Keratinocyte (primary cell): ENCODE measurements around the gene KRT37. TPM values are rescaled to one million over a fixed set of nuclear protein-coding genes. Genes with fewer than 3 reads are reported as not detected.

Experiments
- DNase-seq: peaks from one replicate; pipeline ENCODE4 v3.0.0-alpha.2; 2011; ENCODE audit warnings: low read depth, missing footprints, low spot score
- FAIRE-seq: peaks from 2 replicates; lab custom pipeline; 2011; peaks lifted over from hg19 to GRCh38; lab: Jason Lieb, UNC
- H2AFZ ChIP-seq: 2 replicates; pipeline ENCODE4 v1.6.0; 2012; ENCODE audit warnings: low read length, control low read depth, inconsistent platforms; ENCODE audit not compliant: control insufficient read depth
- H3K27ac ChIP-seq: 2 replicates; pipeline ENCODE4 v1.5.1; 2011; ENCODE audit warnings: low read length; ENCODE audit not compliant: control insufficient read depth, insufficient read depth
- H3K27me3 ChIP-seq: 3 replicates; pipeline ENCODE4 v1.6.0; 2011; ENCODE audit warnings: low read length; ENCODE audit not compliant: control insufficient read depth, insufficient read depth; ENCODE audit errors: extremely low read depth
- H3K36me3 ChIP-seq, 2 experiments: 2 replicates in 1 of 2; 3 replicates in 1 of 2; pipeline ENCODE4 v1.5.1; 2011; ENCODE audit warnings: low read length in 2 of 2, mild to moderate bottlenecking in 1 of 2; ENCODE audit not compliant: control insufficient read depth in 2 of 2, insufficient read depth in 2 of 2; ENCODE audit errors: extremely low read depth in 1 of 2
- H3K4me1 ChIP-seq: 3 replicates; pipeline ENCODE4 v1.5.1; 2011; ENCODE audit warnings: low read length; ENCODE audit not compliant: control insufficient read depth, insufficient read depth; ENCODE audit errors: extremely low read depth
- H3K4me2 ChIP-seq: 3 replicates; pipeline ENCODE4 v1.6.0; 2011; ENCODE audit warnings: low read depth, low read length; ENCODE audit not compliant: control insufficient read depth, insufficient read depth; ENCODE audit errors: extremely low read depth
- H3K4me3 ChIP-seq, 3 experiments: fragments of 200-600 bp in 1 of 3; sonication (generic) in 1 of 3; 2 replicates in 2 of 3; 3 replicates in 1 of 3; pipeline ENCODE4 v1.5.1; 2011 to 2016; ENCODE audit warnings: low read length in 3 of 3, mild to moderate bottlenecking in 3 of 3, control low read depth in 2 of 3, inconsistent platforms in 1 of 3, low read depth in 1 of 3, mixed read lengths in 1 of 3, mixed run types in 1 of 3, moderate library complexity in 1 of 3; ENCODE audit not compliant: control insufficient read depth in 2 of 3, insufficient read depth in 2 of 3; ENCODE audit errors: extremely low read depth in 1 of 3
- H3K79me2 ChIP-seq: 2 replicates; pipeline ENCODE4 v1.6.0; 2012; ENCODE audit warnings: low read length; ENCODE audit not compliant: control insufficient read depth, insufficient read depth
- H3K9ac ChIP-seq: 3 replicates; pipeline ENCODE4 v1.6.0; 2011; ENCODE audit warnings: low read length; ENCODE audit not compliant: control insufficient read depth, insufficient read depth; ENCODE audit errors: extremely low read depth
- H3K9me1 ChIP-seq: 3 replicates; pipeline ENCODE4 v1.6.0; 2011; ENCODE audit warnings: low read length; ENCODE audit not compliant: control insufficient read depth, insufficient read depth; ENCODE audit errors: extremely low read depth
- H3K9me3 ChIP-seq: 2 replicates; pipeline ENCODE4 v1.5.1; 2012; ENCODE audit warnings: low read depth, low read length; ENCODE audit not compliant: control insufficient read depth
- H4K20me1 ChIP-seq: 3 replicates; pipeline ENCODE4 v1.6.0; 2011; ENCODE audit warnings: low read length; ENCODE audit not compliant: control insufficient read depth, insufficient read depth; ENCODE audit errors: extremely low read depth
- CTCF ChIP-seq, 3 experiments: IDR thresholded peaks in 1 of 3; conservative IDR thresholded peaks in 1 of 3; optimal IDR thresholded peaks in 1 of 3; 2 replicates in 2 of 3; 3 replicates in 1 of 3; pipeline versions ENCODE3 to v1.5.1; 2011; ENCODE audit warnings: low read length in 3 of 3, mild to moderate bottlenecking in 3 of 3, moderate library complexity in 2 of 3, control low read depth in 1 of 3, inconsistent platforms in 1 of 3; ENCODE audit not compliant: insufficient read depth in 2 of 3; ENCODE audit errors: extremely low read depth in 1 of 3
- EZH2 ChIP-seq: IDR thresholded peaks from one replicate; pipeline ENCODE4 v1.6.1; 2012; ENCODE audit warnings: inconsistent platforms, mild to moderate bottlenecking, low read length, moderate library complexity
- dilution Hi-C: fragments of 300-500 bp; cut with MboI; formaldehyde crosslinking; loops from one replicate; pipeline ENCODE4 v1.7.0; 2020; ENCODE audit warnings: low sequenced_read_pairs; ENCODE audit not compliant: extremely low pct_ligation_motif_present
- polyA plus RNA-seq, 5 experiments: library from polyadenylated mRNA; depleted of rRNA in 3 of 5; stranded (reverse) in 3 of 5; stranded (forward) in 1 of 5; unstranded in 1 of 5; fragments of >200 nt; gene quantifications; 1 replicate in 1 of 5; 2 replicates in 3 of 5; 3 replicates in 1 of 5; pipeline versions ENCODE4 v1.2.1 to v1.2.3, GENCODE V29; 2011 to 2012; ENCODE audit warnings: missing spikeins in 2 of 5, low read depth in 1 of 5, low replicate concordance in 1 of 5

The KRT37 gene
- polyA plus RNA-seq, 1 donor (not counting 4 experiments of a cell fraction or from before 2014, with no cell fraction given) = 0.08 TPM

- no peak overlapping the region for H3K4me3 ChIP-seq
- H3K36me3 ChIP-seq = no peaks in the 10 kb centered on the region
- H3K9ac ChIP-seq = no peak overlapping the region
- DNase-seq (no peak), FAIRE-seq (no peak)
- no peak overlapping the region for H3K4me2 ChIP-seq
- H3K27ac ChIP-seq = no peak overlapping the region
- no peaks in the 10 kb centered on the region for H3K9me1 ChIP-seq
- no peaks in the 10 kb centered on the region for H4K20me1 ChIP-seq
- no peaks in the 10 kb centered on the region for H3K9me3 ChIP-seq
- peaks cover 11% of the 10 kb centered on the region for H3K4me1 ChIP-seq
- TF ChIP-seq EZH2 = no peak
- TF ChIP-seq CTCF (optimal IDR thresholded peaks at IDR 0.05 in 1 of 3, IDR thresholded peaks at IDR 0.05 in 1 of 3, conservative IDR thresholded peaks at IDR 0.05 in 1 of 3; ENCODE audit: extremely low read depth in 1 of 3, insufficient read depth in 2 of 3, low read length in 3 of 3) = no peak
- dilution Hi-C loops = no loop called here
- no peaks in the 10 kb centered on the region for H3K79me2 ChIP-seq
- peaks cover 4% of the 10 kb centered on the region for H3K27me3 ChIP-seq
- H2AFZ ChIP-seq = no peak overlapping the region
Measured at GRCh38 chr17:41444186-41444585, 19.8 kb upstream of the KRT37 start.

- H3K9me1 ChIP-seq = no peaks in the 10 kb centered on the region
- no peak overlapping the region for H3K9ac ChIP-seq
- no peak overlapping the region for H2AFZ ChIP-seq
- H3K4me3 ChIP-seq = no peak overlapping the region
- no peaks in the 10 kb centered on the region for H3K36me3 ChIP-seq
- peaks cover 11% of the 10 kb centered on the region for H3K4me1 ChIP-seq
- TF ChIP-seq EZH2 (no peak), CTCF (optimal IDR thresholded peaks at IDR 0.05 in 1 of 3, IDR thresholded peaks at IDR 0.05 in 1 of 3, conservative IDR thresholded peaks at IDR 0.05 in 1 of 3; ENCODE audit: extremely low read depth in 1 of 3, insufficient read depth in 2 of 3, low read length in 3 of 3) (no peak)
- no peak for FAIRE-seq
- H3K4me2 ChIP-seq = no peak overlapping the region
- H3K27me3 ChIP-seq = peaks cover 4% of the 10 kb centered on the region
- H3K79me2 ChIP-seq = no peaks in the 10 kb centered on the region
- no peaks in the 10 kb centered on the region for H4K20me1 ChIP-seq
- H3K9me3 ChIP-seq = no peaks in the 10 kb centered on the region
- dilution Hi-C loops = no loop called here
- no peak for DNase-seq
- no peak overlapping the region for H3K27ac ChIP-seq
Measured at GRCh38 chr17:41442739-41443138, 18.4 kb upstream of the KRT37 start.
